SJSA1 (cell line): ENCODE measurements around the gene STIM1. TPM values are rescaled to one million over a fixed set of nuclear protein-coding genes. Genes with fewer than 3 reads are reported as not detected.

Experiments
- total RNA-seq: library from RNA; depleted of rRNA; stranded (reverse); fragments of >200 nt; shearing (Covaris generic); gene quantifications from 2 replicates; pipeline ENCODE4 v1.2.3, GENCODE V29; 2014; rRNA removed

Gene STIM1
- total RNA-seq, 1 experiment from 2014 or later: 87.2 TPM

Other genes starting within 250 kb of the STIM1 start
- gene ART5, start 213.7 kb upstream of the STIM1 start, total RNA-seq: not detected in 2 replicates
- not detected in 2 replicates for gene ART1, start 210.5 kb upstream of the STIM1 start, total RNA-seq
- 0.28 and 0.71 TPM in 2 replicates for gene CHRNA10, start 184.3 kb upstream of the STIM1 start, total RNA-seq
- gene NUP98, start 58.1 kb upstream of the STIM1 start, total RNA-seq: 161 and 186 TPM in 2 replicates
- 6.7 and 16.1 TPM in 2 replicates for gene PGAP2, start 47.1 kb upstream of the STIM1 start, total RNA-seq
- gene RHOG, start 14.7 kb upstream of the STIM1 start, total RNA-seq: 22.1 and 39.9 TPM in 2 replicates
- gene RRM1, start 239.1 kb downstream of the STIM1 start, total RNA-seq: 295 and 337 TPM in 2 replicates